Hippocampal formation (tissue), 2 donors: ENCODE measurements around the gene ENTPD1.
A peak's percentile ranks its signal among the peaks of the same experiment; 100 is the strongest.
"Not testable (repeated sequence)": the region's sequence is repeated elsewhere in the genome, so short reads cannot be mapped to it uniquely, and the experiment has no call there.

Experiments used
- DNase-seq, 2 donors: peaks; one replicate each; lab custom pipeline; 2025; lab: John Stamatoyannopoulos, UW

Gene ENTPD1, protein sequence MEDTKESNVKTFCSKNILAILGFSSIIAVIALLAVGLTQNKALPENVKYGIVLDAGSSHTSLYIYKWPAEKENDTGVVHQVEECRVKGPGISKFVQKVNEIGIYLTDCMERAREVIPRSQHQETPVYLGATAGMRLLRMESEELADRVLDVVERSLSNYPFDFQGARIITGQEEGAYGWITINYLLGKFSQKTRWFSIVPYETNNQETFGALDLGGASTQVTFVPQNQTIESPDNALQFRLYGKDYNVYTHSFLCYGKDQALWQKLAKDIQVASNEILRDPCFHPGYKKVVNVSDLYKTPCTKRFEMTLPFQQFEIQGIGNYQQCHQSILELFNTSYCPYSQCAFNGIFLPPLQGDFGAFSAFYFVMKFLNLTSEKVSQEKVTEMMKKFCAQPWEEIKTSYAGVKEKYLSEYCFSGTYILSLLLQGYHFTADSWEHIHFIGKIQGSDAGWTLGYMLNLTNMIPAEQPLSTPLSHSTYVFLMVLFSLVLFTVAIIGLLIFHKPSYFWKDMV

DNA sequence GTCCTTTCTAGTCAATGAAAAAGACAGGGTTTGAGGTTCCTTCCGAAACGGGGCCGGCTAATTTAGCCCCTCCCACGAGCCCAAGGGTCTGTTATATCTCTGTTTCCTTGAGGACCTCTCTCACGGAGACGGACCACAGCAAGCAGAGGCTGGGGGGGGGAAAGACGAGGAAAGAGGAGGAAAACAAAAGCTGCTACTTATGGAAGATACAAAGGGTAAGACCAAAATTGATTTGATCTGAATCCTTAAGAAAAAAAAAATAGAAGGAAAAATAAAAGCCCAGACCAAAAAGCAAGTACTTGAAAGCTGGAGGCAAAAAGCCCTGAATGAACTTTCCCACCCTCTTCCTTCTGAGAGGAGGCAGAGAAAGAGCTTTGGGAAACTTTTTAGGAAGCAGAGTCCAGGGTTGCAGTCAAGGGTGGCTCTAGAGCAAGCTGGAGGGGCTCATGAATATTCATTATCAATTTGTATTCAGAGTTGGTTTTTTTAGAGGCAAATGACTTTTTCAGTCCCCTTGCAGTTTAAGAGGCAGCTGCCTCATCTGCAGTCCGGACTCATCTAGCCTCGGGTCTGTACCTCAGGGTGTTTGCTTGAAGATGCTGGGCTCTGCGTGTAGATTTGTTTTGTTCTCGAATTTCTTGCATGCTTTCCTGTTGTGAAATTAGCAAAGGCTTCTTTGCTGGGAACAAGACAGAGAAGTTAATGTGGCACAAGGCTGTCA lies at the start of gene ENTPD1:
Gene ENTPD1 (plus strand): TSS at position 123 of the 721 bp plus-strand sequence. CDS start 77 bp downstream, at position 200.
- DNase-seq = peak; percentile 39 to 64

DNA sequence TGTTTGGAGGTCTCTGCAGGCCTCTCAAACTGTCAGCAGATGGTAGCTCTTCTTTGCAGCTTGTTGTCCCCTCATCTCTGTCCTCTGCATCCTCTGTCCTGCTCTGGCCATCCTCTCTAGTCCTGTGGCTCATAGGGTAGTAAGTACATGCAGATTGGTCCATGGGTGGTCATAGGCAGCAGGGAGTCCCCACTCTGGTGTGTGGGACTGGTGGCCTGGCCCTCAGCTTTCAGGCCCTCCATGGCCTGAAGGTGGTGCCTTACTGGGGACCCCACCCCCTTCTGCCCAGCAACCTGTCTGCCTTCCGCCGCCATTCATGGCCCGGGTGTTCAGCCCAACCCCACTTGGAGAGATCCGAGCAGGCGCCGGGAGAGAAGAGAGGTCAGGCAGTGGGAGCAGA lies 49.4 kb upstream of the ENTPD1 start:
- DNase-seq = no peak

DNA sequence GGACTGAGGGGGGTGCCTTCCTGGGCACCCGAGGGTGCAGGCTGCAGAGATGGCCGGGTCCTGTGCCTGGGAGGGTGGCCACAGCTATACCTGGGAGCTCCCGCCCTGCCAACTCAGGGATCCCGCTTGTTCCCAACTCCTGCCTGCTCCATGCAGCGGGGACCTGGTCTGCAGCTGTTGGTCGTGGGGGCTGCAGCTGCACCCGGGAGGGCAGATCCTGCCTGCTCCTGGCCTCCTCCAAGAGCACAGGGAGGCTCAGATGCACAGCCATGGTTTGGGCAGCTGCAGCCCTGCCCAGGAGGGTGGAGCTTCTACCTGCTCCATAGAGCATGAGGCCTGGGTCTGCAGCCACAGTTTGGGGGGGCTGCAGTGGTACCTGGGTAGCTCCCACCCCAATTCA lies 49.0 kb upstream of the ENTPD1 start:
- DNase-seq = no peak

DNA sequence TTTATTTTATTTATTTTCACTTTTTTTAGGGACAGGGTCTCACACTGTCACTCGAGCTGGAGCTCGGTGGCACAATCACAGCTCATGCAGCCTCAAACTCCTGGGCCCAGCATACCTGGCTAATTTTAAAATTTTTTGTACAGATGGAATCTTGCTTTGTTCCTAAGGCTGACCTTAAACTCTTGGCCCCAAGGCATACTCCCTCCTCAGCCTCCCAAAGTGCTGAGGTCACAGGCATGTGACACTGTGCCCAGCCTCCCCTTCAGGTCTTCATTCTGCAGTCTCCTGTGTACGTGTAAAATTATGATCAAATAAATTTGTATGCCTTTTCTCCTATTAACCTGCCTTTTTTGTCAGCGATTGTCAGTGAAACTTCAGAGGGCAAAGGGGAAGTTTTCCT lies 44.5 kb upstream of the ENTPD1 start:
- no peak for DNase-seq

DNA sequence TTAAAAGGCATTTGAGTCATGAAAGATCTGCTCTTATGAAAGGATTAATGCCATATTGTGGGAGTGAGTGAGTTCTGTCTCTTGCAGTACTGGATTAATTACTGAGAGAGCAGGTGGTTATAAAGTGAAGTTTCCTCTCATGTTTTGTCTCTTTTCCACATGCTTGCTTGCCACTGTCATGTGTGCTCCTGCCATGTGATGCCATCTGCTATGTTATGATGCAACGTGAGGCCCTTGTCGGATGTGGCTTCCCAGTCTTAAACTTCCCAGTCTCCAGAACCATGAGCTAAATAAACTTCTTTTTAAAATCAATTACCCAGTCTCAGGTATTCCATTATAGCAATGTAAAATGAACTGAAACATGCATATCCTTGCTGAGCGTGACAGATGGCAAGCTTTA lies 39.5 kb upstream of the ENTPD1 start:
- no peak for DNase-seq

DNA sequence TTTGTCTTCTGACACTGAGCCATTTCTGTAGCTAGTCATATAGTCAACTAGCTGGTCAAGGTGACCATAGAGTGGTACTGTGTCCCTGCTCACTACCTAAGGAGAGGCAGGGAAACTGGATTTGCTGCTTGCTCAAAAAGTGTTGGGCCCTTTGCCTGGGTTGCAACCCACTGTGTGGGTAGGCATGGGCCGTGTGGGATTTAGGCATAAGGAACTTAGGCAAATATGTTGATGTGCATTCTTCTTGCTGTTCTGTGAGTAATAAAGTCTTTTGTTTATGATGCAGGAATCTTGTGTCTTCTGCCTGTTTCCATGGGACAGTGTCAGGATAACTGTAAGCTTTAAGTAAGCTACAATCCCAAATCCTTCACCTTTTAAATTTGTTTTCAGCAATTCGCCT lies 39.1 kb upstream of the ENTPD1 start:
- DNase-seq = no peak

DNA sequence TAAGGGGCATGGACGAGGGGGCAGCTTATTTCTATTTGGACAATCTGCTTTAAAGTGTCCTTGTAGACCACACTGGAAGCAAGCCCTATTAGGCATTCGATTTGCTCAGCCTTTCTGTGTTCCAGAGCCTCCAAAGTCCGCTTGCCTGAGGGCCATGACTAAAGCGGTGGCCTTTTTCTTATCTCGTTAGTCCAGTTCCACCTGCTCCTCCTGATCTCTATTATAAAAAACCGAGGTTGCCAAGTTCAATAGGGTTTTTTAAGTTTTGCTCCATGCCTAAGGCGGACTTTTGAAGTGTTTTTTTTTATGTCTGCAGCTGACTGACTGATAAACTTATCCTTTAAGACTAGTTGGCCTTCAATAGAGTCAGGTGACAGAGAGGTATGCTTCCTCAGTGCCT lies 35.2 kb upstream of the ENTPD1 start:
- not testable (repeated sequence) for DNase-seq

DNA sequence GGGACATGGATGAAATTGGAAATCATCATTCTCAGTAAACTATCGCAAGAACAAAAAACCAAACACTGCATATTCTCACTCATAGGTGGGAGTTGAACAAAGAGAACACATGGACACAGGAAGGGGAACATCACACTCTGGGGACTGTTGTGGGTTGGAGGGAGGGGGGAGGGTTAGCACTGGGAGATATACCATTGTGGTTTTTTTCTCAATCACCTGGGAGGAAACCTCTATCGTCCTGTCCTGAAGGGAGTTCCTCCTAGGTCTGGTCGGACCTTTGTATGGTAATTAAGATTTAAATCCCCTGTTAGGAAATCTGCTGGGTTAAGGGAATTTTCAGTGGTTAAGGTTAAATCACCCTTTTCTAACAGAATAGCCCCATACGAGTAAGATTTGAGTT lies 33.5 kb upstream of the ENTPD1 start:
- DNase-seq = not testable (repeated sequence)

DNA sequence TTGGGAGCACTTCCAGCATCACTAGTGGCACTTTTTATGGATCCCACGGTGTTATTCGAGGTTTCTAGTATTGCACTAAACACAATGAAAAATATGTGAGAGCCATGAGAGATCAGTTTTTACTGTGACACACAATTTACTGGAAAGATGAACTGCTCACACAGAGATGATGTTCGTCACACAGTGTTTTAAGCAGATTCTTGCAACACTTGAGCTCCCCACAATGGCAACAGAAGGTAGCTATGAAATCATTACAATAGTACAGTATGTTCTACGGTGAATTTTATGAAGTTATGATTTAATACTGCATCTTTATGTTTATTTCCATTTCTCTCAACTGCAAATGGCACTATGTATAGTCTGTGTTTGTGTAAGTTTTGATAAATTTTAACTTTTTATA lies 27.4 kb upstream of the ENTPD1 start:
- no peak for DNase-seq

DNA sequence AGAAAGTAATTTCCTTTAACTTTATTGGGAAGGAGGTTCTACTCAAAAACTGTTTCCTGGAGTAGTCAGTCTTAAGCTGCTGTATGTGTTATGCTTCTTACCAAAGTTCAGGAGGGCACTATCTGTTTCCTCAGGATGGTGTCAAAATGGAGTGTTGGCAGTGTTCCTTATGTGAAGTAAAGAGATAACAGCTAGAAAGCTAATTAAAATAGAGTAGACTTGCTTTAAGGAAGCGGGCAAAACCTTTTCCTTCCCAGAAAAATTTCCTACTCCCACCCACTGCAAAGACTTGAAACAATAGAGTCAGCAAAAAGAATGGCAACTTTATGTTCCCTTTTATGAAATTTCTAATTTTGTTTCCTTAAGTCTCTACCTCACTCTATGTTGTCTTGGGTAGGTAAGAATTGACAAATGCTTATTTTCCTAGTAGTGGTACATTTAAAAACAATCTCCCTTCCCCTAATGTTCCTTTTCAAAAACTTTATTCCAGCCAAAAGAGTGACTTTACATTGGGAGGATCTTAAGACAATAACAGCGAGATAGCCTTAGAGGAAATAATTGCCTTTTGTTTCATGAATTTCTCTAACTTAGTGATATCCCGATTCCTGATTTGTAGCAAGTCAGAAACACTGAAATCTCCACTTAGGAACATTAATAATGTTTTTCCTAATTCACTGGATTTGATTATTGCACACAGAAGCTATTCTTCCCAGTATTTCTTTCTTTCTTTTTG lies 26.5 kb upstream of the ENTPD1 start:
- DNase-seq = no peak

DNA sequence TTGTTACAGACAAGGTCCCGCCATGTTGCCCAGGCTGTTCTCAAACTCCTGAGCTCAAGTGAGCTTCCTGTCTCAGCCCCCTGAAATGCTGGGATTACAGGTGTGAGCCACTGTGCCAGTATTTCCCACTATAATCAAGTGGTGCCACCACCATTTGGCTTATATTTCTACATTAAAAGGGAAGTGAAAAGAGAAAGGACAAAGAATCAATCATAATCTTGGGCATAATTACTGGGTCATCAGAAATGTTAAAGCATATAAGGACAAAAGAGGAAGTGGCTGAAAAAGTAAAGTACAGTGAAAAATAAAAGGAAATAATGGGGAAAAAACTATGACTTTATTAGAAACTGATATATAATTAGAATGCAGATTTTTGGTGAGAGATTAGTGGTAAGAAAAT lies 25.7 kb upstream of the ENTPD1 start:
- no peak for DNase-seq

DNA sequence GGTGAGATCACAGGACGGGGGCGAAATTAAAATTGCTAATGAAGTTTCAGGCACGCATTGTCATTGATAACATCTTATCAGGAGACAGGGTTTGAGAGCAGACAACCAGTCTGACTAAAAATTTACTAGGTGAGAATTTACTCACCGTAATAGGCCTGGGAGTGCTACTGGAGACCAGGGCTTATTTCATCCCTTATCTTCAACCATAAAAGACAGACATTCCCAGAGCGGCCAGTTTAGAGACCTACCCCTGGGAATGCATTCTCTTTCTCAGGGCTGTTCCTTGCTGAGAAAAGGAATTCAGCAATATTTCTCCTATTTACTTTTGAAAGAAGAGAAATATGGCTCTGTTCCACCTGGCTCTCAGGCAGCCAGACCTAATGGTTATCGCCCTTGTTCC lies 23.1 kb upstream of the ENTPD1 start:
- DNase-seq = not testable (repeated sequence)

DNA sequence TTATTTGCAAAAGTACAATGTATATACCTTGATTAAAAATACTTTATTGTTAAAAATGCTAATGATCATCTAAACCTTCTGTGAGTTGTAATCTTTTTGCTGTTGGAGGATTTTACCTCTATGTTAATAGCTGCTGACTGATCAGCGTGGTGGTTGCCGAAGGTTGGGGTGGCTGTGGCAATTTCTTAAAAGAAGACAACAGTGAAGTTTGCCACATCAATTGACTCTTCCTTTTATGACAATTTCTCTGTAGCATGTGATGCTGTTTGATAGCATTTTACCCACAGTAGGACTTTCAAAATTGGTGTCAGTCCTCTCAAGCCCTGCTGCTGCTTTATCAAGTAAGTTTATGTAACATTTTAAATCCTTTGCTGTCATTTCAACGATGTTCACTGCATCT lies 16.9 kb upstream of the ENTPD1 start:
- no peak for DNase-seq

DNA sequence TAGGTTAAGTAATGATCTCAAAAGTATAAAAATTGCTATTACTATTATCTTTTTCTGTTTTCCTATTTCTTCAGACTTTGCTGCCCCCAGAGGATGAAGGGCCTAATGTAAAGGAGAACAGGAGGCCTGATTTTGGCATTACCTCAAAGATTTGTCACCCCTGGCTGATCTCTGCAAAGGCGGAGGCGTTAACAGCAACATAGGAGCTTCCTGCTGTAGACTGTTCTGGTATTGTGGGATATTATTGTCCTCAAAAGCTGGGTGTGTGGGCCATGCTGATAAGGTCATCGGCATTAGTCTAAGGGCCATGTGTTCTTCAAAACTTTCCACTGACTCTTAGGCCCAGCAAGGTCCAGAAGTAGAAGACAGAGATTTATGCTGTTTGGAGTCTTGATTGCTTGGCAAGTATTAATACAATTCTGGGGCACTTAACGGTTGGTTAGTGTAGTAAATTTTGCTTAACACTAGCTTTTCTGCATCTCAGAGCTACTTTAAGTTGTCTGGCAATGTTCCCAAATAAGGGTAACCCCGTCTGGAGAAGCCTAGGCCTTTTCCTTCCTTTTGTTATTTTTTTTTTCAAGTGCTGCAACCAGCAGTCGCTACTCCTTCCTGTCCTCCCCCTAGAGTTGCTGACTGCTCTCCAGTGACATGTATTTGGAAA lies 14.0 kb upstream of the ENTPD1 start:
- no peak for DNase-seq

DNA sequence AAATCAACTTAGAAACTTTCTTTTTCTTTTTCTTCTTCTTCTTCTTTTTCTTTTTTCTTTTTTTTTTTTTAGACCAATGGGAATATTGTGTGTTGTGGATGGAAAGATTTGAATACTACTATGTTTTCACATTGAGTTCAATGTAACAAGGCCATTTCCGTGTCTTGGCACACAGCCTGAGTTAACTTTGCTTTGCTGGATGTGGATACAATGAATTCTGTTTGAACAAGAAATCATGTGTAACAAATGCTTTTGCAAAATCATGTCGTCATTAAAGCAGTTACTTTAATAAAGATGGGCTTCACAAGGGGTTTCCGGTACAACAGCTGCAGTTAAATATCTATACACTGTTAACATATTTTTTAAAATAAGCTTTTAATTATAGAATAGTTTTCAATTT lies 13.5 kb upstream of the ENTPD1 start:
- DNase-seq = no peak

DNA sequence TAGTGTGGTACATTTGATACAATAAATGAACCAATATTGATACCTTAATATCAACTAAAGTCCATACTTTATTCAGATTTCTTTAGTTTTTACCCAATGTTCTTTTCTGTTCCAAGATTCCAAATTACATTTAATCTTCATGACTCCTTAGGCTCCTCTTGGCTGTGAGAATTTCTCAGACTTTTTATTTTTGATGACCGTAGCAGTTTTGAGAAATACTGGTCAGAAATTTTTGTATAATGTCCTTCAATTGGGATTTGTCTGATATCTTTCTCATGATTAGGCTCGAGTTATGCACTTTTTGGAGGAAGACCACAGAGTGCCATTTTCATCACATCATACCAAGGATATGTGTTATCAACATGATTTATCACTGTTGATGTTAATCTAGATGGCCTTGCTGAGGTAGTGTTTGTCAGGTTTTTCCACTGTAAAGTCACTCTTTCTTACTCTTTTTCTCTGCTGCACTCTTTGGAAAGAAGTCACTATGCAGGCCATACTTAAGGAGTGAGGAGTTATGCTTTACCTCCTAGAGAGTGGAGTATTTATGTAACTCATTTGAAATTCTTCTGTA lies 12.9 kb upstream of the ENTPD1 start:
- no peak for DNase-seq

DNA sequence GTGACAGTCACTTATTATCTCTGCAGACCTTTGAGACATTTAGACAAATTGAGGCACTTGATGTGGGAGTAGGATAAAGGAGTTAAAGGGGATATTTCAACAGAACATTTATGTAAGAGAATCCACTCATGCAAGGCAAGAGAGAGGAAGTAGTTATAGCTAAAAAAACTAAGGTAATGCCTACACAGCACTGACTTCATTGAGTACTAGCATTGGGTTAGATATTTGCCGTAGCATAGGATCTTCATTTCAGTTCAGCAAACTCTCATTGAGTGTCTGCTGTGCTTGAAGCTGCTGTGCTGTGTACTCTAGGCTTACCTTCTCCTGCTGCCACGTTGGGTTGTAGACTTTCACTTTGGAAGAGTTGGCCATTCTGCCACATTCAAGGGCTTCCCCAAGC lies 10.5 kb upstream of the ENTPD1 start:
- no peak for DNase-seq

DNA sequence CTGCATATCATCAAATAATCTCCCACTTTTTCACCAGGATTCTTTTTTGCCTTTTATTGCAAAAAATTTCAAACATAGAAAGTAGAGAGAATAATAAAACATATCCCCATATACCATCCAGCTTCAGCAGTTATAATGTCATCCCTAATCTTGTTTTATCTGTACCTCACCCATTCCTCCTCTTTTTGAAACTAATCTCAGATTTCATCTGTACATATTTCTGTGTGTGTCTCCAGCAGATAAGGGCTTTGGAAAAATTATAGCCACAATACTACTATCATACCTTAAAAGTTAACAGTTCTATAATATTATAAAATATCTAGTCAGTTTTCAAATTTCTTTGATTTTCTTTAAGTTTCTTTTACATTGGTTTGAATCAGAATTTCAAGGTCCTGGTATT lies 7.6 kb upstream of the ENTPD1 start:
- no peak for DNase-seq

DNA sequence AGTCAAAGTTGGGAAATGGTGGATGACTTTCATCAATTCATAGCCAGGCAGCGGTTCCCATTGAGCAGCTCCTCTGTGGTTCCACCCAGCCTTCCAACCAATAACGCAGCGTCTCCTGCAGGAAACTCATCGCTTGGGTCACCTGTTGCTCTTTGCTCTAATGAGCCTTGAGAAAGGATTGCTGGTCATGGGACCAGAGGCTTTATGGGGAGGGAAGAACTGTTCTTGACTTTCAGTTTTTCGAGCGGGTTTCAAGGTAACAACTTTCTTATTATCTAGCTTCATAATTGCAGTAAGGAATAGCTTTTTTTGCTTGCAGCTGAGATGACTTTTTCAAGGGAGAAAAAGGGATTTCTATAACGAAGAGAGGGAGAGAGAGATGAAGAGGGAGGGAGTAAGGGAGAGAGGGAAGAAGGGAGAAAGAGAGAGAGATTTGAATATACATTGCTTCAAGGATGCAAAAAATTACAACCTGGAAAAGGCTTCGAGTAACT lies 405 bp upstream of the ENTPD1 start:
- DNase-seq = peak in 1 of 2 donors; percentile 2

DNA sequence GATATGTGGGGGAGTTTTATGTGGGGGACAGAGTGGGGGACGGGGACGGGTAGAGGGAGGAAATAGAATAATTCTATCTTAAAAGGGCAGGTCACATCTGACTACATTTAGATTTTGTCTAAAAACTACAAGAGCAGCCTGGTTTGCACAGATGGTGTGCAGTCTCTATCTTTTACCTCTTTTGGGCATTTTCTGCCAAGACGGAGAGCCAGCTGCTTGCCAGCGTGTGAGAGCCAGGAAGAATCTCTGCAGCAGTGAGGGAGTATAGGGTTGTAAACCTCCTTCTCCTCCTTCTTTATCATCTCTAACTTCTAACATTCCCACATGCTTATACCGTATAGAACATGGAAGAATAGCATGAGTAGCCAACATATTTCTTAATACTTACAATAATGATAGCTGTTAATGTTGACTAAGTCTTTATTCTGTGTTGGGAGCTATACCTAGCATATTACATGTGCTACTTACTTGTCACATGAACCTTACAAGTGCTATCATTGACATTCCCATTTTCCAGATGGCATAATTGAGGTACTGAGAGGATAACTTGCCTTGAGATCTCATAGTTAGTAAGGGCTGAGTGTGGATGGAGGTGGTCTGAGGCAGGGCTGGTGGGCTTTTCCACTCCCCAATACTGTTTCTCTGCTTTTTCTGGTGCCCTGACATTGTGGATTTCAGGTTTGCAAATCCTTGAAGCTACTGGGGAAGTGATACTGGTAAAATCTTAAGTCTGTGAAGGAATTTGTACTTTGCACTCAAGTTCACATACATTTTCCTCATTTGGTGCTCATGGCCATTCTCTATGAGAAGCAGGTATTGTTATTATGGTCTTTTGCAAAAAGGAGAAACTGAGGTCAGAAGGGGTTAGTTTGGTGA lies 1.1 kb downstream of the ENTPD1 start:
- DNase-seq = peak; percentile 39 to 55
